NCI-H510A treated with DMSO at 0.1 percent for 48 hours (cell line): ENCODE results near the gene NOSTRIN.
A peak's percentile ranks its signal among the peaks of the same experiment; 100 is the strongest.

ENCODE experiments used
- DNase-seq: peaks from one replicate; lab custom pipeline; 2025; lab: John Stamatoyannopoulos, UW

NOSTRIN gene

GRCh38 chr2:168884975-168885374 lies 82.5 kb downstream of the NOSTRIN start:
- no peak for DNase-seq

GRCh38 chr2:168889635-168890005 lies 87.2 kb downstream of the NOSTRIN start:
- DNase-seq: no peak

- DNase-seq: peak; percentile 80
Measured at GRCh38 chr2:168890006-168890782, 87.8 kb downstream of the NOSTRIN start, which contains the start of gene SPC25. TSS of gene SPC25 (minus strand) at chr2:168890430. CDS start at chr2:168889519, 911 bp downstream.

- DNase-seq: no peak
Measured at GRCh38 chr2:168892327-168892726, 89.9 kb downstream of the NOSTRIN start.

GRCh38 chr2:168894101-168894500 lies 91.7 kb downstream of the NOSTRIN start:
- no peak for DNase-seq

GRCh38 chr2:168894720-168895119 lies 92.3 kb downstream of the NOSTRIN start:
- no peak for DNase-seq

- DNase-seq: no peak
Measured at GRCh38 chr2:168895771-168896170, 93.3 kb downstream of the NOSTRIN start.

- no peak for DNase-seq
Measured at GRCh38 chr2:168896783-168897182, 94.3 kb downstream of the NOSTRIN start.

- DNase-seq: no peak
Measured at GRCh38 chr2:168897449-168897848, 95.0 kb downstream of the NOSTRIN start.

GRCh38 chr2:168901003-168901402 lies 98.6 kb downstream of the NOSTRIN start, which contains the start of gene G6PC2:
TSS of gene G6PC2 (plus strand) at chr2:168901291. CDS start at chr2:168901332, 41 bp downstream.
- no peak for DNase-seq

GRCh38 chr2:168903888-168904287 lies 101.5 kb downstream of the NOSTRIN start:
- no peak for DNase-seq

GRCh38 chr2:168904358-168904757 lies 101.9 kb downstream of the NOSTRIN start:
- DNase-seq: no peak

- no peak for DNase-seq
Measured at GRCh38 chr2:168907940-168908662, 105.7 kb downstream of the NOSTRIN start.

GRCh38 chr2:168910330-168910729 lies 107.9 kb downstream of the NOSTRIN start:
- no peak for DNase-seq

- DNase-seq: no peak
Measured at GRCh38 chr2:168912466-168912865, 110.0 kb downstream of the NOSTRIN start.

GRCh38 chr2:168912901-168913369 lies 110.5 kb downstream of the NOSTRIN start:
- peak; percentile 58 for DNase-seq

GRCh38 chr2:168913495-168913894 lies 111.1 kb downstream of the NOSTRIN start:
- no peak for DNase-seq
